Lung (tissue), 12 donors: ENCODE data around the gene SYT1. TPM values are rescaled to one million over a fixed set of nuclear protein-coding genes. Genes with fewer than 3 reads are reported as not detected.

Experiments used
- ATAC-seq: fragments of 200-7000 bp; cut with Tn5 transposase; one replicate; pipeline ENCODE4 v1.9.1; 2020; ENCODE audit warnings: moderate number of reproducible peaks; ENCODE audit not compliant: insufficient read depth, low FRiP score
- DNase-seq, 3 donors: peaks; one replicate each; pipeline ENCODE4 v3.0.0-alpha.2; 2013 to 2017
- H3K27ac ChIP-seq, 2 donors: one replicate each; pipeline ENCODE4 v1.5.1; 2013; ENCODE audit warnings: mild to moderate bottlenecking in 2 of 2, moderate library complexity in 2 of 2, control low read depth in 1 of 2, inconsistent platforms in 1 of 2, low read depth in 1 of 2, low read length in 1 of 2
- H3K27me3 ChIP-seq, 3 donors: one replicate each; pipeline ENCODE4 v1.5.1; 2013; ENCODE audit warnings: low read length in 2 of 3; ENCODE audit not compliant: control insufficient read depth in 3 of 3, insufficient read depth in 3 of 3
- H3K36me3 ChIP-seq, 4 donors: one replicate each; pipeline ENCODE4 v1.5.1; 2013; ENCODE audit warnings: low read length in 4 of 4, mild to moderate bottlenecking in 1 of 4, moderate library complexity in 1 of 4; ENCODE audit not compliant: control insufficient read depth in 4 of 4, insufficient read depth in 4 of 4
- H3K4me1 ChIP-seq, 5 donors: one replicate each; pipeline ENCODE4 v1.5.1; 2013; ENCODE audit warnings: low read length in 5 of 5, mild to moderate bottlenecking in 2 of 5, moderate library complexity in 1 of 5; ENCODE audit not compliant: control insufficient read depth in 5 of 5, insufficient read depth in 5 of 5
- H3K4me3 ChIP-seq: one replicate; pipeline ENCODE4 v1.5.1; 2013; ENCODE audit warnings: mild to moderate bottlenecking, control low read depth, moderate library complexity
- H3K9ac ChIP-seq, 2 donors: one replicate each; pipeline ENCODE4 v1.5.1; 2013; ENCODE audit warnings: low read length in 2 of 2, control low read depth in 1 of 2; ENCODE audit not compliant: insufficient read depth in 1 of 2
- H3K9me3 ChIP-seq, 4 donors: one replicate each; pipeline ENCODE4 v1.5.1; 2013; ENCODE audit warnings: low read length in 3 of 4, mild to moderate bottlenecking in 1 of 4, moderate library complexity in 1 of 4; ENCODE audit not compliant: control insufficient read depth in 4 of 4, insufficient read depth in 3 of 4
- CTCF ChIP-seq: IDR thresholded peaks from 2 replicates; pipeline ENCODE4 v1.5.1; 2012; ENCODE audit warnings: mild to moderate bottlenecking; ENCODE audit errors: control extremely low read depth, extremely low read depth
- WGBS, 2 donors: extraction: QIAGEN DNeasy Blood & Tissue Kit; methylation state at CpG; one replicate each; pipeline ENCODE4 v1.1.7; 2013; 5-methylcytosine and 5-hydroxymethylcytosine counted together
- polyA plus RNA-seq, 2 donors: library from polyadenylated mRNA; stranded (reverse); fragments of 200-250 nt; gene quantifications; one replicate each; pipeline ENCODE4 v1.2.1, GENCODE V29; 2013
- total RNA-seq, 2 donors: library from RNA; depleted of rRNA in 1 of 2; stranded (reverse); fragments of >200 nt in 1 of 2; gene quantifications; one replicate each; pipeline ENCODE4 v1.2.1, GENCODE V29; 2014 to 2021
- donor health status: control.
- donor health status: control.
- donor health status: Bipolar disorder and iron deficiency.
- donor health status: healthy.
- donor health status: DM: yes; HTN: yes; CAD: no.

Gene SYT1
- total and polyA plus RNA-seq, 4 donors: 0.05 to 3.2 (median 0.46) TPM

GRCh38 chr12:79380402-79380801 lies 515.8 kb downstream of the SYT1 start:
- Histone ChIP-seq H3K27me3 (no peaks in the 10 kb centered on the region), H3K27ac (no peak overlapping the region), H3K4me1 (no peaks in the 10 kb centered on the region), H3K9ac (no peak overlapping the region), H3K4me3 (no peak overlapping the region), H3K9me3 (no peaks in the 10 kb centered on the region), H3K36me3 (no peaks in the 10 kb centered on the region)
- no peak for TF ChIP-seq CTCF
- no peak for DNase-seq
- no peak for ATAC-seq
- WGBS, 2 donors: 84 to 94% methylated on average over 2 of the region's 2 CpGs

- Histone ChIP-seq H3K36me3 (no peaks in the 10 kb centered on the region), H3K27ac (no peak overlapping the region), H3K9me3 (no peaks in the 10 kb centered on the region), H3K4me1 (no peaks in the 10 kb centered on the region), H3K27me3 (no peaks in the 10 kb centered on the region), H3K9ac (no peak overlapping the region), H3K4me3 (no peak overlapping the region)
- no peak for TF ChIP-seq CTCF
- no peak for DNase-seq
- WGBS, 2 donors: 60 to 69% methylated on average over 11 of the region's 11 CpGs
- ATAC-seq: no peak
These were observed 517.0 kb downstream of the SYT1 start for GRCh38 chr12:79381248-79382208.

GRCh38 chr12:79384551-79384950 lies 520.0 kb downstream of the SYT1 start:
- Histone ChIP-seq H3K27me3 (no peaks in the 10 kb centered on the region), H3K9ac (no peak overlapping the region), H3K27ac (no peak overlapping the region), H3K9me3 (no peaks in the 10 kb centered on the region), H3K4me1 (no peaks in the 10 kb centered on the region), H3K4me3 (no peak overlapping the region), H3K36me3 (no peaks in the 10 kb centered on the region)
- ATAC-seq: no peak
- 62 to 74% methylated on average over 4 of the region's 4 CpGs for WGBS, 2 donors
- TF ChIP-seq CTCF: no peak
- DNase-seq: no peak
